ENCODE data around the gene MBD2.

DNA sequence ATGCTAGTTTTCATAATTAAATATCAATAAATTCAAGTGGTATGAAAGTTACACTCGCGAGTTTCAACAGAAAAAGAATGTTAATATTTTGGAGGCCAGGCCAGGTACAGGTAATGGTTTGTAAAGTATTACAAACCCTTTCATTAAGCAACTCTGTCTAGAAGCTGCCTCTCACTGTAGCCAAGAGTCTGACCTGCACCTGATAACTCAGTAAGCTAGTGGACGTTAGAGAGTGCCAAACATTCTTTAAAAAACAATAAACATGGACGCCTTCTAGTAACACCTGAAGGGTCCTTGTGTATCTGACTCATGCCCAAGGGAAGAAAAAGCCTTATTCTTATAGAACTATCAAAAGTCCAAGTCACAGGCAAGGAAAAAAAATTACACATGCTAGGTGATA lies 70.2 kb downstream of the MBD2 start:
- TF ChIP-seq EP300 (IDR thresholded peaks at IDR 0.05; ENCODE audit: borderline replicate concordance in 1 of 2, low read depth in 2 of 2, low read length in 2 of 2): no peak
- no peak for TF ChIP-seq KDM5A (IDR thresholded peaks at IDR 0.05; ENCODE audit: low read length)
- TF ChIP-seq CTCF (IDR thresholded peaks at IDR 0.05; ENCODE audit: control extremely low read depth in 1 of 3, insufficient read depth in 1 of 3, low read depth in 1 of 3, low read length in 3 of 3): no peak

Measured in H1 (cell line).